Fibroblast of mammary gland (primary cell): ENCODE measurements around the gene AMBP.

Source experiments
- DNase-seq: peaks from one replicate; pipeline ENCODE4 v3.0.0-alpha.2; 2010; ENCODE audit warnings: low read depth
- H3K4me3 ChIP-seq: 2 replicates; pipeline ENCODE4 v1.5.1; 2011; ENCODE audit warnings: low read depth, mild to moderate bottlenecking, low read length, moderate library complexity; ENCODE audit not compliant: control insufficient read depth
- TF ChIP-seq, protein P1 (sequence below): conservative IDR thresholded peaks from 2 replicates; pipeline ENCODE4 v1.5.1; 2011; ENCODE audit warnings: low read depth, low read length, inconsistent platforms; ENCODE audit not compliant: control insufficient read depth, insufficient read depth

AMBP gene

DNA sequence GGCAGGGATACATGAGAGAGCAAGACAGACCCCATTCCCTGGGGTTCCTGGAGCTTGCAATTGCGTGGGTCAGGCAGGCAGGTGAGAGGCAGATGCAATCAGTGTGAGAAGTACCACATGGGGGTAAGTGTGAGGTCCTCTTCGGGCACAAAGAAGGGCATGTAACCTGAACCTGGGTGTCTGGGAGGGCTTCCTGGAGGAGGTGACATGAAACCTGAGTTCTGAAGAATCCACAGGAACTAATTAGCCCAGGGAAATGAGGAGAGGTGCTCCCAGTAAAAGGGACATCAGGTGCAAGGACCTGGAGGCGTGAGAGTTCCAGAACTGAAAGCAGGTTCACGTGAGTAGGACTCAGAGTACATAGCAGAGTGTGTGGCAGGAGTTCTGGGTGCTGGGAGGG is 2.5 kb downstream of the AMBP start:
- TF ChIP-seq, protein P1, sequence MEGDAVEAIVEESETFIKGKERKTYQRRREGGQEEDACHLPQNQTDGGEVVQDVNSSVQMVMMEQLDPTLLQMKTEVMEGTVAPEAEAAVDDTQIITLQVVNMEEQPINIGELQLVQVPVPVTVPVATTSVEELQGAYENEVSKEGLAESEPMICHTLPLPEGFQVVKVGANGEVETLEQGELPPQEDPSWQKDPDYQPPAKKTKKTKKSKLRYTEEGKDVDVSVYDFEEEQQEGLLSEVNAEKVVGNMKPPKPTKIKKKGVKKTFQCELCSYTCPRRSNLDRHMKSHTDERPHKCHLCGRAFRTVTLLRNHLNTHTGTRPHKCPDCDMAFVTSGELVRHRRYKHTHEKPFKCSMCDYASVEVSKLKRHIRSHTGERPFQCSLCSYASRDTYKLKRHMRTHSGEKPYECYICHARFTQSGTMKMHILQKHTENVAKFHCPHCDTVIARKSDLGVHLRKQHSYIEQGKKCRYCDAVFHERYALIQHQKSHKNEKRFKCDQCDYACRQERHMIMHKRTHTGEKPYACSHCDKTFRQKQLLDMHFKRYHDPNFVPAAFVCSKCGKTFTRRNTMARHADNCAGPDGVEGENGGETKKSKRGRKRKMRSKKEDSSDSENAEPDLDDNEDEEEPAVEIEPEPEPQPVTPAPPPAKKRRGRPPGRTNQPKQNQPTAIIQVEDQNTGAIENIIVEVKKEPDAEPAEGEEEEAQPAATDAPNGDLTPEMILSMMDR, result no peak
- no peak for DNase-seq
- H3K4me3 ChIP-seq, result no peak overlapping the region

DNA sequence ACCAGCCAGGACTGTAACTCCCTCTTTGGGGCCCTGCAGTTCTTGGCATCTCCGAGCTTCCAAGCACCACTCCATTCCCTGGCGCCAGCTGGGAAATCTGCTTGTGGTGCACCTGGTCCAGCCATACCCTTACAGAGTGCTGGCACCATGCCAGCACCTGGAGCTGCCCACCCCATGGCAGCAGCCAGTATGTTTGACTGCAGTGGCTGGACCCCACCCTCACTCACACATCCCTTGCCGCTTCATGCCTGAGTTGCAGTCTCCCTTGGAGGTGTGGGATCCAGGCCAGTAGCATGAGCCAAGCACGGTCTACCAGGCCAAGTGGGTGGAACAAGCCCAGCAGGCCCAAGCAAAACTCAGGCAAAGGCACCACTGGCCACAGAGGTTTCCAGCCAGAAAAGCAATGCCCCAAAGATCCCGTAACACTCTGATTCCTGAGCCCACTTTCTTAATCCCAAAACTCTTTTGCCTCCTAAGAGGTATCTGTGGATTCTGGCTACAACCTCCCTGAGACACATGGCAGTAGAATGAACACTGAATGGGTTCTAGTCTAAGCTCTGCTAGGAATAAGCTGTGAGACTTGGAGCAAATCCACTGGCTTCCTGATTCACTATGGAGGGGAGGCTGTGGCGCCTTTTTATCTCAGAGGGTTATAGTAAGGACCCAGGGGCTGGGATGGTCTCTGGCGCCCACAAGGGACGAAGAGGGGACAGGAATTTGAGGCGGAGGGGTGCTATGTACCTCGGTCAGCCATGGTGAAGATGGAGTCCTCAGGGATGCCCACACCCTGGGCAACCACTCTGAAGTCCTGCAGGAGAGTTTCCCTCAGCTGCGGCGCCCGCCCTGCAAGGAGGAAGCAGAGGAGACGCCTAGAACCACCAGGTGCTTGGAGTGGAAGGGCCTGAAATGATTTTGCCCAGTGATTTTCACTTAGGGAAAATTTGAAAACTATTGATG is 5.6 kb downstream of the AMBP start:
- TF ChIP-seq, protein P1, result no peak
- no peak overlapping the region for H3K4me3 ChIP-seq
- DNase-seq, result peak; percentile 37

DNA sequence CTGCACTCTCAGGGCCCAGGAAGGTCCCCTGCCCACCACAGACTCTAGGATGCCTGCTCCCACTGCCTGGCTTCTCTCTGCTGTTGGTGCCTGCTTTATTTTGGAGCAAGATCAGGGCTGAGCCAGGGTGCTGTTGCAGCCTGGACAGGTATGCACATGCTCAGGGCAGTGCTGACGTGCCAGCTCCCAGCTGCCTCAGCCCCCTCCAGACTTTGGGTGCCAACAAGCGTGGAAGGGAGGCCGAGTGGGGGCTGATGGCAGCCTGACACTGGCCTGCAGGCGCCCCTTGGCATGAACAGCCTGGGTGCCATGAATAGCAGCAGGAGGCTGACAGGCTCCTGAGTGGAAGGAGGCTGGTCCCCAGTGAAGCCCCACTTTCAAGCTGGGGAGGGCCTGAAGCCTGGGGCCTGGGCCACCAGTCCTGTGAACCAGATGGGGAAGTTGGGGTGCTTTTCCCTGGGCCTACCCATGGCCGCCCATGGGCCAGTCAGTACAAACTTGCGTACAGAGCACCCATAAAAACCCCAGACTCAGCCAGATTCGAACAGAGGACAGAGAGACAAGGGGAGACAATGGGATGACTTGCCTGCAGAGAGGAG is 6.8 kb downstream of the AMBP start:
- no peak overlapping the region for H3K4me3 ChIP-seq
- DNase-seq, result no peak

DNA sequence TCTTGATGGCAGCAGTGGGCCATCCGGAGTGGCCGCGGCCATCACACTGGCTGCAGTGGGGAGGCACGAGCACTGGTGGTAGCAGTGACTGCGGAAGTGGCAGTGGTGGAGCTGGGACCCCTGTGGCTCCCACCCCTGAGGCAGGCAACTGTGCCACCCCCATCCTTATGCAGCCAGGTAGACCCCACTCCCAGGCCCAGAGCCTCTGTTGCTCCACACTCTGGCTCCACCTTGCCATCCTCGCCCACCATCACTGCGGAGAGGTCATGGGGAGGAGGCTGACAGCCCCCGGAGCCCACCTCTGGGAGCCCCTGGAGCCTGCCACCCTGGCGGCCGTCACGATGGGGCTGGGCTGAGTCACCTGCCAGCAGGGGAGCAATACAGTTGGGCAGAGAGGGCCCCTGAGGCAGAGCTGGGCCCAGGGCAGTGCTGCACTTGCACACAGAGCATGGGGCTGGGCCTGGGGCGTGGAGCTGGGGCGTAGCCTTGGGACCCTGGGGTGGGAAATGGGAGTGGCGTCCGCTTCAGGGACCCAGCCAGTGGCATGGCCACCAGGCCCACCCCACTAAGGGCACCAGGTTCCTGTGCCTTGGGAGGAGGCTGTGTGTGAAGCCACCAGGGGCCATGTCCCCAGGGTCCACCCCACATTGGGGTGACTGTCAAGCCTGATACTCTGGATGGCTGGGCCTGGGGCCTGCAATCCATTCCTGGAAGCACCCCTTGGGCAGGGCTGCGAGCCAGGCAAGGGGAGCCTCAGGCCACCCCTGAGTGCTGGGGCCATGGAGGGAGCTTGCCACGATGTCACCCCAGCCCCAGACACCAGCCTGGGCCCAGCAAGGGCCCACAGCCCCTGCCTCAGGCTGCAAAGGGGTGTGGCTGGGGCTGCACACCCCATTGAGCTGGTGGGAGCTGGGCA is 7.7 kb downstream of the AMBP start:
- TF ChIP-seq, protein P1, result no peak
- no peak for DNase-seq
- H3K4me3 ChIP-seq, result no peak overlapping the region

More for the DNA sequence above, 6.8 kb downstream of the AMBP start:
- TF ChIP-seq, protein P1, result no peak

DNA sequence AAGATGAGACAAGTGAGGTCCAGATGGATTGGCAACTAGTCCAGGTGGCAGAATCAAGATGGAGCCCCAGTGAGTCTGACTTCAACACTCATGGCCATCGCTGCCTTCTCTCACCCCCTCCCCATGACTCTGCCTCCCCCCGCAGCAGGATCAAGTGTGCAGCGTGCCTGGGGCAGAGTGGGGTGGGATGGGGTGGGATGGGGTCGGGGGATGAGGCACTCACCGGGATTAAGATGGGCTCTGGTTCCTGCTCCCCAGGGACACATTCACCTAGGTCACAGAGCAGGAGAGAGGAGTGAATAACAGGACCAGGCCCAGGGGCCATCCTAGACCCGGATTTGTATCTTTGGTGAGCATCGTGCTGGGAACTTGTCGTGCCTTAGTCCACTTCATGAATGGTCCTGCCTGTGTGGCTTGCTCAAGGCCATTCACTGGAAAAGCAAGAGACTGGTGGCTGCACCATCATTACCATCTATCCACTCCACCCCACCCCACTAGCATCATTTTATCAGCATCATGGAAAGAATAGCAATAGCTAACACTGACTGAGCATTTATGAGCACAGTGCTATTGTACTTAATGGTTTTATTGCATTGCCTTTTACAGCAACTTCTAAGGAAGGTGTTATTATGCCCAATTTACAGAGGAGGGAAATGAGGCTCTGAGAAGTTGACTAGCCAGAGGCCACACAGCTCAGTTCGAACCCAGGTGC is 8.5 kb downstream of the AMBP start:
- DNase-seq, result no peak
- TF ChIP-seq, protein P1, result no peak
- no peak overlapping the region for H3K4me3 ChIP-seq

DNA sequence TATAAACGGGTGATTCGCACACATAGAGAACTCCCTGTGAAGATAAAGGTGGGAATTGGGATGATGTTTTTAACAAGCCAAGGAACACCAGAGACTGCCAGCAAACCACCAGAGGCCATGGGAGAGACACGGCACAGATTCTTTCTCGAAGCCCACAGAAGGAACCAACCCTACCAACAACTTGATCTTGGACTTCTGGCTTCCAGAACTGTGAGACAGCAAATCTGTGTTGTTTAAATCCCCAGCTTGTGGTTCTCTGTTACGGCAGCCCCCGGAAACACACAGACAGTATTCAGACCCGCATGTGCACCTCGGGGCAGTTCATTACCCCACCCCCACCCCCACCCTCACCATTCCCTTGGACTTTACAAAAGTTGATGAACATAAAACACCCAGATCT is 12.8 kb downstream of the AMBP start:
- TF ChIP-seq, protein P1, result no peak
- no peak for DNase-seq
- H3K4me3 ChIP-seq, result no peak overlapping the region
